ENCODE results near the gene SLC24A4. TPM values are rescaled to one million over a fixed set of nuclear protein-coding genes. Genes with fewer than 3 reads are reported as not detected.

The SLC24A4 gene
- total RNA-seq, 1 donor from 2014 or later = 1.5 TPM

GRCh38 chr14:92500491-92500941 lies 177.6 kb downstream of the SLC24A4 start:
- intact Hi-C loops (cut with DNase I) = no loop called here
- H3K36me3 ChIP-seq = no peaks in the 10 kb centered on the region
- no peaks in the 10 kb centered on the region for H3K9me3 ChIP-seq
- no peak overlapping the region for H3K4me3 ChIP-seq
- H3K27ac ChIP-seq = peak overlapping the region; percentile 29
- peaks cover 8% of the 10 kb centered on the region for H3K4me1 ChIP-seq
- no peaks in the 10 kb centered on the region for H3K27me3 ChIP-seq
- TF ChIP-seq CTCF (IDR thresholded peaks at IDR 0.05) (no peak), POLR2A (IDR thresholded peaks at IDR 0.05) (no peak), POLR2AphosphoS5 (IDR thresholded peaks at IDR 0.05; ENCODE audit: insufficient read depth in 1 of 2, low read depth in 1 of 2) (no peak)
- peak in 1 of 2 donors; percentile 79 for DNase-seq (ENCODE audit: extremely low spot score in 2 of 2)

GRCh38 chr14:92501891-92502351 lies 179.0 kb downstream of the SLC24A4 start:
- Histone ChIP-seq H3K36me3 (no peaks in the 10 kb centered on the region), H3K4me3 (no peak overlapping the region), H3K27ac (no peak overlapping the region), H3K4me1 (peaks cover 8% of the 10 kb centered on the region), H3K9me3 (no peaks in the 10 kb centered on the region), H3K27me3 (no peaks in the 10 kb centered on the region)
- TF ChIP-seq POLR2AphosphoS5 (IDR thresholded peaks at IDR 0.05; ENCODE audit: insufficient read depth in 1 of 2, low read depth in 1 of 2) = no peak
- TF ChIP-seq CTCF (IDR thresholded peaks at IDR 0.05) = no peak
- TF ChIP-seq POLR2A (IDR thresholded peaks at IDR 0.05) = no peak
- intact Hi-C loops (cut with DNase I) = no loop called here
- no peak for DNase-seq (ENCODE audit: extremely low spot score in 2 of 2)

GRCh38 chr14:92502541-92503286 lies 179.7 kb downstream of the SLC24A4 start:
- Histone ChIP-seq H3K9me3 (no peaks in the 10 kb centered on the region), H3K27me3 (no peaks in the 10 kb centered on the region), H3K4me3 (no peak overlapping the region), H3K27ac (no peak overlapping the region), H3K4me1 (peaks cover 8% of the 10 kb centered on the region), H3K36me3 (no peaks in the 10 kb centered on the region)
- TF ChIP-seq POLR2A (IDR thresholded peaks at IDR 0.05) = no peak
- TF ChIP-seq POLR2AphosphoS5 (IDR thresholded peaks at IDR 0.05; ENCODE audit: insufficient read depth in 1 of 2, low read depth in 1 of 2) = no peak
- no peak for TF ChIP-seq CTCF (IDR thresholded peaks at IDR 0.05)
- intact Hi-C loops (cut with DNase I) = no loop called here
- no peak for DNase-seq (ENCODE audit: extremely low spot score in 2 of 2)

- no peaks in the 10 kb centered on the region for H3K27me3 ChIP-seq
- TF ChIP-seq POLR2AphosphoS5 (IDR thresholded peaks at IDR 0.05; ENCODE audit: insufficient read depth in 1 of 2, low read depth in 1 of 2) = no peak
- no peak for TF ChIP-seq POLR2A (IDR thresholded peaks at IDR 0.05)
- TF ChIP-seq CTCF (IDR thresholded peaks at IDR 0.05) = no peak
- H3K4me3 ChIP-seq = no peak overlapping the region
- no peak overlapping the region for H3K27ac ChIP-seq
- no peaks in the 10 kb centered on the region for H3K36me3 ChIP-seq
- no peaks in the 10 kb centered on the region for H3K9me3 ChIP-seq
- intact Hi-C loops (cut with DNase I) = no loop called here
- peaks cover 8% of the 10 kb centered on the region for H3K4me1 ChIP-seq
- DNase-seq (ENCODE audit: extremely low spot score in 2 of 2) = no peak
Measured at GRCh38 chr14:92503756-92504491, 181.0 kb downstream of the SLC24A4 start.

All from vagina (tissue), 2 donors.